Right cardiac atrium (tissue), 5 donors: ENCODE measurements around the gene VPS4A. TPM values are rescaled to one million over a fixed set of nuclear protein-coding genes. Genes with fewer than 3 reads are reported as not detected.
"Not testable (repeated sequence)": the region's sequence is repeated elsewhere in the genome, so short reads cannot be mapped to it uniquely, and the experiment has no call there.

Experiments used
- ATAC-seq, 2 donors: fragments of 200-7000 bp; cut with Tn5 transposase; one replicate each; pipeline versions ENCODE4 v1.8.0 to v1.9.1; 2020; ENCODE audit warnings: moderate library complexity in 2 of 2, mild to moderate bottlenecking in 1 of 2
- DNase-seq, 3 donors: peaks; one replicate each; pipeline ENCODE4 v3.0.0-alpha.2; 2020
- H3K27ac ChIP-seq: one replicate; pipeline ENCODE4 v1.5.1; 2013; ENCODE audit warnings: mild to moderate bottlenecking, low read length, control low read depth, moderate library complexity
- H3K27me3 ChIP-seq: one replicate; pipeline ENCODE4 v1.6.1; 2013; ENCODE audit not compliant: control insufficient read depth, insufficient read depth
- H3K4me1 ChIP-seq: one replicate; pipeline ENCODE4 v1.6.1; 2013; ENCODE audit warnings: low read length; ENCODE audit not compliant: control insufficient read depth, insufficient read depth
- H3K4me3 ChIP-seq: one replicate; pipeline ENCODE4 v1.5.1; 2013; ENCODE audit warnings: low read length, control low read depth
- H3K9me3 ChIP-seq: one replicate; pipeline ENCODE4 v1.6.1; 2013; ENCODE audit warnings: low read length; ENCODE audit not compliant: control insufficient read depth
- WGBS: extraction: QIAGEN DNeasy Blood & Tissue Kit; methylation state at CpG from one replicate; pipeline ENCODE4 v1.1.7; 2013; 5-methylcytosine and 5-hydroxymethylcytosine counted together
- intact Hi-C, 4 donors: fragments of 100-400 bp; cut with DNase I; formaldehyde crosslinking; loops; one replicate each; pipeline versions ENCODE4 v1.11.0 to v1.14.0; 2022 to 2023
- polyA plus RNA-seq: library from polyadenylated mRNA; stranded (reverse); fragments of 200-250 nt; gene quantifications from one replicate; pipeline ENCODE4 v1.2.3, GENCODE V29; 2013
- total RNA-seq, 4 donors: library from RNA; stranded (reverse); fragmentation: NEBNext Ultra II Directional; extraction: Animal tissue kit (Norgen Biotek cat#: 25700); gene quantifications; one replicate each; pipeline ENCODE4 v1.2.1, GENCODE V29; 2021
- donor health status: healthy with polysubstance abuse.
- donor health status: DM: no; HTN: yes; CAD: no.
- donor health status: DM: no; HTN: no; CAD: no.
- donor health status: DM: no; HTN: yes; CAD: no; lungs with severe emphysema.
- donor health status: DM: yes; HTN: yes; CAD: no.

VPS4A gene
- total and polyA plus RNA-seq, 5 donors, result 25.7 to 30.4 (median 29.8) TPM

DNA sequence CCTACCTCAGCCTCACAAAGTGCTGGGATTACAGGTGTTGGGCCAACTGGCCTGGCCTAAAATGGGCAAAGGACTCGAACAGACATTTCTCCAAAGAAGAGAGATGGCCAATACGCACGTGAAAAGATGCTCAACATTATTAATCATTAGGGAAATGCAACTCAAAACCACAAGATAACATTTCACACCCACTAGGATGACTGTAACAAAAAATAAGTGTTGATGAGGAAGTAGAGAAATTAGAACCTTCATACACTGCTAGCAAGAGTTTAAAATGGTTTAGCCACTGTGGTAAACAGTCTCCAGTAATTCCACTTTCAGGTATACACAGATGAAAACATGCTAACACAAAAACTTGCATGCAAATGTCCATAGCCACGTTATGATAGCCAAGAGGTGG is 34.8 kb downstream of the VPS4A start:
- Histone ChIP-seq H3K27me3 (no peaks in the 10 kb centered on the region), H3K4me1 (no peaks in the 10 kb centered on the region), H3K27ac (no peak overlapping the region), H3K4me3 (no peak overlapping the region), H3K9me3 (no peaks in the 10 kb centered on the region)
- ATAC-seq (no peak), DNase-seq (no peak)
- WGBS, result 75% methylated on average over 4 of the region's 4 CpGs
- intact Hi-C loops, result no loop called here

DNA sequence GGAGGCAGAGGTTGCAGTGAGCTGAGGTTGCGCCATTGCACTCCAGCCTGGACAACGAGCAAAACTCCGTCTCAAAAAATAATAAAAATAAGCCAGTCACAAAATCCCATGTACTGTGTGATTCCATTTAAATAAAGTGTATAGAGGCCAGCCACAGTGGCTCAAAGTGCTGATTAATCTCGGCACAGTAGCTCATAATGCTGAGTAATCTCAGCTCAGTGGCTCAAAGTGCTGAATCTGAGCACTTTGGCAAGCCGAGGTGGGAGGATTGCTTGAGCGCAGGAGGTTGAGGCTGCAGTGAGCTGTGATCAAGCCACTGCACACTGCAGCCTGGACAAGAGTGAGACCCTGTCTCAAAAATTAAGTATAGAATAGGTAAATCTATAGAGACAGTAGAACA is 35.5 kb downstream of the VPS4A start:
- ATAC-seq (no peak), DNase-seq (no peak)
- Histone ChIP-seq H3K4me3 (no peak overlapping the region), H3K27me3 (no peaks in the 10 kb centered on the region), H3K27ac (no peak overlapping the region), H3K9me3 (no peaks in the 10 kb centered on the region), H3K4me1 (no peaks in the 10 kb centered on the region)
- WGBS, result 87% methylated on average over 6 of the region's 6 CpGs
- intact Hi-C loops, result no loop called here

DNA sequence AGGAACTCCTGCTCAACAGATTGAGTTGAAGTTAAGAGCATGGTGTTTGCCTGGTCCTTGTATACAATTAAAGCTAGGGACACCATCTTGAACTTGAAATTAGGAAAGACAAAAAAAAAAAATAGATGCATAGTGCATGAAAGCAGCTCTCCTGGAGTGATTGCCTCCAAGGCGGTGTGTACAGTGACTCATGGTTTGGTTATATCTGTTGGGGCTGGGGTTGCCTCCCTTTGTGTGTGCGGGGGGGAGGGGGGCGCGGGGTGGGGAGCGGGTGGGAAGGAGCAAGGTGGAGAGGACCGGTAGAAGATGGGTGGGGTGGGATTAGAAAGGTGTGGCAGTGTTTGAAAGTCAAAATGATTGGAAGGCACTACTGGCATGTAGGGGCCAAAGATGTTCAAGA is 37.1 kb downstream of the VPS4A start:
- WGBS, result 97% methylated on average over 6 of the region's 6 CpGs
- Histone ChIP-seq H3K4me3 (no peak overlapping the region), H3K27me3 (no peaks in the 10 kb centered on the region), H3K27ac (no peak overlapping the region), H3K4me1 (no peaks in the 10 kb centered on the region), H3K9me3 (no peaks in the 10 kb centered on the region)
- intact Hi-C loops, result no loop called here
- DNase-seq, result no peak
- ATAC-seq, result no peak

DNA sequence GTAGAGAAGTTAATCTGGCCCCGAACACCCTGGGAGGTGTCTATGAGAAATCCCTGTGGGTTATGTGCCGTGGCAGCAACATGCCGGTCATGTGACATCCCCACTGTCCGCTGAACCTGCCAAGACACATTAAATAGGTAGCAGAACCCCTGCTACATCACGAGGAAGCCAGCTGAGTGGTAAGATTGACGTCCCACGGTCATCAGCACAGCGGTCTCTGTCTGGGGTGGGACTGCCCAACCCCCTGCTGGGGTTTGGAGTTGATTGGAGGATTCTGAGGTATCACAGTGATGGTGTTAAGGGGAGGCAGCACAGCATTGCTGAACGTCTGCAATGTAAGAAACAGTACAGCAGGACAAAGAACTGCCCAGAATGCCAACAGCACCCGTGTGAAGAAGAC is 38.4 kb downstream of the VPS4A start:
- ATAC-seq, result no peak
- intact Hi-C loops, result no loop called here
- Histone ChIP-seq H3K4me3 (no peak overlapping the region), H3K9me3 (no peaks in the 10 kb centered on the region), H3K4me1 (no peaks in the 10 kb centered on the region), H3K27ac (no peak overlapping the region), H3K27me3 (no peaks in the 10 kb centered on the region)
- 81% methylated on average over 10 of the region's 10 CpGs for WGBS
- DNase-seq, result no peak

DNA sequence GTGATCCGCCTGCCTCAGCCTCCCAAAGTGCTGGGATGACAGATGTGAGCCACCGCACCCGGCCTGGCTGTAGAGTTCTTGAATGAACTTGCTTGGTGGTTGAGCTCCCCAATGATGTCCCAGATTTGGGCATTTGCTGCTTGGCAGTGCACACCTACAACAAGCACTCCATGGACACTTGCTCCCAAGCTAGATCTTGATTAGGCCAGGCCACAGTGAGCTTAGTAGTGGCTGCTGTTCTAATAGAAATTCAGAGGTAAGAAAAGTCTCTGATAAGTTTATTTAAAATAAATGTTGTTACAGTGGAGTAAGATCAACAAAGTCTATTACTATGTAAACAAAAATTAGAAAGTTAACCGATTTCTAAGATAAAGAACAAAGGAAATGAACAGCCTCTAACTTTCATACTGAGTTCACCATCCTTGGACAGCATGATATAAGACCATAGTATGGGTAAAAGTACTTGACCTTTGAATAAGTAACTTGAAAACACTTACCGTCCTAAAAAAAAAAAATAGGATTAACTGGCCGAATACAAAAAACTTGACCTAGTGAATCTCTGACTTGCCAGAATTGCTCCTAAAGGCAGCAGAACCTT is 39.5 kb downstream of the VPS4A start:
- Histone ChIP-seq H3K4me1 (no peaks in the 10 kb centered on the region), H3K27ac (no peak overlapping the region), H3K9me3 (no peaks in the 10 kb centered on the region), H3K27me3 (no peaks in the 10 kb centered on the region), H3K4me3 (no peak overlapping the region)
- no peak for ATAC-seq
- intact Hi-C loops, result no loop called here
- no peak for DNase-seq
- WGBS, result 80% methylated on average over 6 of the region's 6 CpGs

DNA sequence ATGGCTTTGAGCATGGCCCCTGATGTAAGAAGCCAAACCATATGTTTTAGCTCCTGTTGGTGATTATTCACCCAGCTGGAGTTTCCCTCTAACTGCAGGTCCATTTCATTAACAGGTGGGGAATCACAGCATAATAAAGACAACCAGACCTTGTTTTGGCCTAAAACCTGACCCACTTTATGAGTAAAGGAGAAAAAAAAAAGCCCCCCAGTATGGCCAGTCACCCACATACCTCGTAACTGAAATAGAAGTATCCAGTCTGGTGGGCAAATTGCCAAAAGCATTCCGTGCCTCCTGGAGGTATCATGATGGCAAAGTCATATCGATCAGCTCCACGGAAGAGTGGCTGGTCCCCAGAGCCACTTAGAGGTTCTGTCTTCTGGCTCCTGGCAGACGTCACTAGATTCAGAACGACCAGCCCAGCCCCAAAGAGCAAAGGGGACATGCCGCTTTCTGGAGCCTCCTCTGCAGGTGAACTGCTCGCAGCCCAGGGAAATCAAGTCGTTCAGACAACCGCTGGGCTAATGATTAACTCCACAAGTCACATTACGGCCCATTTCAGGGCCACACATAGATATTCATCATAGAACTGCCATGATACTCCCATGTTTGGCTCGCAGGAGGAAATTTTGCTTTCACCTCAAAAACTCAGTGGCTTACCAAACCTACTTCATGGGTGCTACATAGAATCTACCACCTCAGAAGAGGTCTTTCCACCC is 40.3 kb downstream of the VPS4A start, which contains the start of gene TMED6:
TSS of gene TMED6 (minus strand) at position 478 of the 719 bp plus-strand sequence. CDS start at position 445, 33 bp downstream.
- Histone ChIP-seq H3K9me3 (no peaks in the 10 kb centered on the region), H3K4me1 (no peaks in the 10 kb centered on the region), H3K27ac (no peak within 1 kb of the TSS), H3K4me3 (no peak within 1 kb of the TSS), H3K27me3 (no peaks in the 10 kb centered on the region)
- intact Hi-C loops, result no loop called here
- WGBS, result 85% methylated on average over 12 of the region's 12 CpGs
- no peak for ATAC-seq
- DNase-seq, result no peak

DNA sequence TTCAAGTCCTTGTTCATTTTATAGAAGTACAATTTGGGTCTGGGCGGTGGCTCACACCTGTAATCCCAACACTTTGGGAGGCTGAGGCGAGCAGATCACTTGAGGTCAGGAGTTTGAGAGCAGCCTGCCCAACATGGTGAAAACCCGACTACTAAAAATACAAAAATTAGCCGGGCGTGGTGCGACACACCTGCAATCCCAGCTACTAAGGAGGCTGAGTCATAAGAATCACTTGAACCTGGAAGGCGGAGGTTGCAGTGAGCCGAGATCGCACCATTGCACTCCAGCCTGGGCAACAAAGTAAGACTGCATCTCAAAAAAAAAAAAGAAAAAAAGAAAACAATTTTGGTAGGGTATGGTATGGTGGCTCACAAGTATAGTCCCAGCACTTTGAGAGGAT is 48.9 kb downstream of the VPS4A start:
- H3K4me3 ChIP-seq, H3K27ac ChIP-seq, H3K27me3 ChIP-seq, ATAC-seq, H3K9me3 ChIP-seq, H3K4me1 ChIP-seq, DNase-seq, intact Hi-C loops: not testable (repeated sequence)
- WGBS, result 97% methylated on average over 9 of the region's 9 CpGs

DNA sequence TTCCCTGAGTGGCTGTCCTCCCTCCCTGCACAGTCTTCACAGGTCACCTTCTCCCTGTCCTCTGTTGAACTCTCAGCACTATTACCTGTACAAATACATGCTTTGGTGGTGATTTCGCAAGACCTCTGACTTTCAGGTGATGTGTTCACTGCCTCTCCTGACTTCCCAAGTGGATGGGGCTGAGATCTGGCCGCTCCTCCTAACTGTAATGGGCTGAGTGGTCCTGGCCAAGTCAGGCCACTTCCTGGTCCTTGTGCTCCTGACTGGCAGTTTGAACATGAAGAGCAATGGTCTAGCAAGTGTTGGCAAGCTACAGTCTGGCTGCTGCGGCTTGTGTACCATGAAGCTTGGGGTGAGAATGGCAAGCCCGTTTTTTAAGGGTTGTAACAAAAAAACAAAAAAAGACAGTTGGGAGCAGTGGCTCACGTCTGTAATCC is 52.1 kb downstream of the VPS4A start:
- intact Hi-C loops, result no loop called here
- no peak overlapping the region for H3K4me3 ChIP-seq
- no peaks in the 10 kb centered on the region for H3K4me1 ChIP-seq
- no peaks in the 10 kb centered on the region for H3K27me3 ChIP-seq
- no peaks in the 10 kb centered on the region for H3K9me3 ChIP-seq
- H3K27ac ChIP-seq, result no peak overlapping the region
- no peak for ATAC-seq
- DNase-seq, result no peak
- WGBS, result 92% methylated on average over 5 of the region's 5 CpGs

DNA sequence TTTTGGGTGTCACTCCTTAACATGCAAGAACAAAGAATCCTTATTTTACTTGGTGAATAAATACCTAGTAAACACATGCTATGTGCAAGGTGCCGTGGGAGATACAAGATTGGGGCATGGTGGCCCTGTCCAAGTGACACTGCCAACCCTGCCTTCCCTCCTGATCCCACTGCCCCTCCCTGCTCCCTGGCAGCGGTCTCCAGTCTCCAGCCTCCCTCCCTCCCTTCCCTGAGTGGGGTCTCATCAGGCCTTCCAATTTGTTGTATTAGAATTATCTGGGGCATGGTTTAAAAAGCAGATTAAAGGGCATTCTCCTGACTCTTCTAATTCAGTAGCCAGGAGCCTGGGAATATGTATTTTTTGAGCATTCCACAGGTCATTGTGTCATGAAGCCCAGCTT is 52.9 kb downstream of the VPS4A start:
- Histone ChIP-seq H3K4me3 (no peak overlapping the region), H3K4me1 (no peaks in the 10 kb centered on the region), H3K27ac (no peak overlapping the region), H3K27me3 (no peaks in the 10 kb centered on the region), H3K9me3 (no peaks in the 10 kb centered on the region)
- 85% methylated on average over 2 of the region's 2 CpGs for WGBS
- no peak for DNase-seq
- no peak for ATAC-seq
- intact Hi-C loops, result no loop called here

DNA sequence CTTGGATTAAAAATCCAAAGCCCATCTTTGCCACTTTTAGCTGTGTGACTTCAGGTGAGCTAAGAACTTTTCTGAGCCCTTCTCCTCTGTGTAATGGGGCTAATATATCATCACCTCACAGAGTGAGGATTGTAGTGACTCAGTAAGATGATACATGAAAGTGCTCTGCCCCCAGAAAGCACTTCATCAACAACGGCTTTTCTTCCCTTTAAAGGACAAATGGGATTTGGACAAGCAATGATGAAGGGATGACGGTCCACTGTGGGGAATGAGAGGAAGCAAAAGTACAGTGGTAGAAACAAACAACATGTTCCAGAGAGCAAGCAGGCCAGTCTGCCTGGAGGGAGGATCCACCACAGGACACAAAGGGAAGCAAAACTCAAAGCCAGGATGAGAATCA is 54.8 kb downstream of the VPS4A start:
- DNase-seq (no peak), ATAC-seq (no peak)
- Histone ChIP-seq H3K4me1 (no peaks in the 10 kb centered on the region), H3K27me3 (no peaks in the 10 kb centered on the region), H3K9me3 (no peaks in the 10 kb centered on the region), H3K4me3 (no peak overlapping the region), H3K27ac (no peak overlapping the region)
- WGBS, result 90% methylated on average over 2 of the region's 2 CpGs
- intact Hi-C loops, result no loop called here

DNA sequence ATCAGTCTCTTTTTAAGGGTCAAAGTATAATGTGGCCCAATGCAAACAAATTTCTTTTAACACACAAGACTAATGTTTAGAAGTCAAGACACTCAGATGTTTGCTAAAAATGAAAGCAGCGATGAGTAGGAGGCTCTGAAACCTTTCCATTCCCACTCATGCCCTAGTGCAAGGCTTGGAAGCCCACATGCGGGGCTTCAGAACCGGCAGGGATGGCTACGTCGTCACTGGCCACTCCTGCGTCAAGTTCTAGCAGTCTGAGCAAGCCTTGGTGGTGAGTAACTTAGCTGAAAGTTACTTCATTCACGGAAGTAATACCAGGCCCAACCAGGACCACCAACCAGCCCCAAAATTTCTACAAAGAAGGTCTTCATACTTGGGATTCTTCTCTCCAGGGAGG is 55.3 kb downstream of the VPS4A start:
- DNase-seq, result no peak
- Histone ChIP-seq H3K9me3 (no peaks in the 10 kb centered on the region), H3K4me1 (no peaks in the 10 kb centered on the region), H3K27me3 (no peaks in the 10 kb centered on the region), H3K4me3 (no peak overlapping the region), H3K27ac (no peak overlapping the region)
- 91% methylated on average over 7 of the region's 7 CpGs for WGBS
- no peak for ATAC-seq
- intact Hi-C loops, result no loop called here
